Neural cell (in vitro differentiated cells): ENCODE data around the gene N4BP2L1.

Source experiments
- EZH2 ChIP-seq: fragments of 200-600, 300-800 bp; shearing (Covaris generic), sonication (generic); IDR thresholded peaks from 2 replicates; pipeline ENCODE4 v1.6.1; 2014; ENCODE audit warnings: antibody characterized with exemption, low read length, borderline replicate concordance, mild to moderate bottlenecking; ENCODE audit not compliant: insufficient read depth, poor library complexity, severe bottlenecking
- POLR2AphosphoS5 ChIP-seq: IDR thresholded peaks from 2 replicates; pipeline ENCODE4 v1.6.1; 2012
- RAD21 ChIP-seq: fragments of 450-650 bp; conservative IDR thresholded peaks from 2 replicates; pipeline ENCODE4 v1.6.1; 2014; ENCODE audit warnings: antibody characterized with exemption, mild to moderate bottlenecking, moderate library complexity
- TAF1 ChIP-seq: IDR thresholded peaks from 2 replicates; pipeline ENCODE4 v1.6.1; 2012; ENCODE audit warnings: low read depth
- TF ChIP-seq, protein P1 (sequence below): fragments of 450-650 bp; IDR thresholded peaks from 2 replicates; pipeline ENCODE4 v1.5.1; 2014; ENCODE audit warnings: antibody characterized with exemption, mild to moderate bottlenecking, moderate library complexity; ENCODE audit not compliant: poor library complexity, severe bottlenecking
- TF ChIP-seq, protein P2 (sequence below): IDR thresholded peaks from 2 replicates; pipeline ENCODE4 v1.6.1; 2012; ENCODE audit warnings: borderline replicate concordance

DNA sequence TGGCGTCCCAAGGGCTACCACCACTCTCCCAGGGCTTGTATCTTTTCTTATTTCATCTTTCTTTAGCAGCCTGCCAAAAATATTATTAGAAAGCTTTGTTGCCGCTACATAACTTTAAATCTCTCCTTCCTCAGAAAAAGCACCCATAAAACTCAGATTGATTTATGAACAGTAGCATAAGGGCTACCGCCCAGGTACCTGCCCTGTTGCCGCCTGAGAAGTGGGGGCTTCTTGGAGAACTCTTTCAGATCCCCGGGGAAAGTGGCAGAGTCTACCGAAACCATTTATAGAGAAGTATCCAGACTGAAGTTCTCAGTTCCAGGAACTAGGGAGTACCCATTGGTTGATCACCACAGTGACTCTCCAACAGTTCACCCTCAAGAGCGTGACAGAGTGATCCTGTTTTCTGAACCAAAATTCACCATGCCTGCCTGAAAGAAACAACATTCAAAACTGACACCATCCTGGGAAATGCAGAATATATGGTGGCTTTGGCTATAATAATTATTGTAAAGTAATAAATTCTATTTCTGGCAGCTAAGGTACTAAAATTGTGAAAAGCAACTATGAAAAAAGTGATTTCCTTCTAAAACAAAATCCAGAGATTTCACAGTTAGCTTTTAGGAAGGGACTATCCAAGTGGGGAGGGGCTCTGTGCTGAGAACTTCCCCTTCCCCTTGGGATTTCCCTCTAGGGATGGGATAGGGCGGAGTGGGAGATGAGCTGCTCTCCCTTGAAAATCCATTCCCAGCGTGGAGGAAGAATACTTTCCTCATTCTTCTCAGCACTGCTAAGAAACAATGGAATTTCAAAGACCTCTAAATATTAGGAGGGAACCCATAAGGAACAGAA, 877 bp upstream of the N4BP2L1 start:
- TF ChIP-seq, protein P1, sequence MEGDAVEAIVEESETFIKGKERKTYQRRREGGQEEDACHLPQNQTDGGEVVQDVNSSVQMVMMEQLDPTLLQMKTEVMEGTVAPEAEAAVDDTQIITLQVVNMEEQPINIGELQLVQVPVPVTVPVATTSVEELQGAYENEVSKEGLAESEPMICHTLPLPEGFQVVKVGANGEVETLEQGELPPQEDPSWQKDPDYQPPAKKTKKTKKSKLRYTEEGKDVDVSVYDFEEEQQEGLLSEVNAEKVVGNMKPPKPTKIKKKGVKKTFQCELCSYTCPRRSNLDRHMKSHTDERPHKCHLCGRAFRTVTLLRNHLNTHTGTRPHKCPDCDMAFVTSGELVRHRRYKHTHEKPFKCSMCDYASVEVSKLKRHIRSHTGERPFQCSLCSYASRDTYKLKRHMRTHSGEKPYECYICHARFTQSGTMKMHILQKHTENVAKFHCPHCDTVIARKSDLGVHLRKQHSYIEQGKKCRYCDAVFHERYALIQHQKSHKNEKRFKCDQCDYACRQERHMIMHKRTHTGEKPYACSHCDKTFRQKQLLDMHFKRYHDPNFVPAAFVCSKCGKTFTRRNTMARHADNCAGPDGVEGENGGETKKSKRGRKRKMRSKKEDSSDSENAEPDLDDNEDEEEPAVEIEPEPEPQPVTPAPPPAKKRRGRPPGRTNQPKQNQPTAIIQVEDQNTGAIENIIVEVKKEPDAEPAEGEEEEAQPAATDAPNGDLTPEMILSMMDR, result no peak
- TF ChIP-seq POLR2AphosphoS5 (no peak), RAD21 (no peak), EZH2 (no peak), TAF1 (no peak)
- TF ChIP-seq, protein P2, sequence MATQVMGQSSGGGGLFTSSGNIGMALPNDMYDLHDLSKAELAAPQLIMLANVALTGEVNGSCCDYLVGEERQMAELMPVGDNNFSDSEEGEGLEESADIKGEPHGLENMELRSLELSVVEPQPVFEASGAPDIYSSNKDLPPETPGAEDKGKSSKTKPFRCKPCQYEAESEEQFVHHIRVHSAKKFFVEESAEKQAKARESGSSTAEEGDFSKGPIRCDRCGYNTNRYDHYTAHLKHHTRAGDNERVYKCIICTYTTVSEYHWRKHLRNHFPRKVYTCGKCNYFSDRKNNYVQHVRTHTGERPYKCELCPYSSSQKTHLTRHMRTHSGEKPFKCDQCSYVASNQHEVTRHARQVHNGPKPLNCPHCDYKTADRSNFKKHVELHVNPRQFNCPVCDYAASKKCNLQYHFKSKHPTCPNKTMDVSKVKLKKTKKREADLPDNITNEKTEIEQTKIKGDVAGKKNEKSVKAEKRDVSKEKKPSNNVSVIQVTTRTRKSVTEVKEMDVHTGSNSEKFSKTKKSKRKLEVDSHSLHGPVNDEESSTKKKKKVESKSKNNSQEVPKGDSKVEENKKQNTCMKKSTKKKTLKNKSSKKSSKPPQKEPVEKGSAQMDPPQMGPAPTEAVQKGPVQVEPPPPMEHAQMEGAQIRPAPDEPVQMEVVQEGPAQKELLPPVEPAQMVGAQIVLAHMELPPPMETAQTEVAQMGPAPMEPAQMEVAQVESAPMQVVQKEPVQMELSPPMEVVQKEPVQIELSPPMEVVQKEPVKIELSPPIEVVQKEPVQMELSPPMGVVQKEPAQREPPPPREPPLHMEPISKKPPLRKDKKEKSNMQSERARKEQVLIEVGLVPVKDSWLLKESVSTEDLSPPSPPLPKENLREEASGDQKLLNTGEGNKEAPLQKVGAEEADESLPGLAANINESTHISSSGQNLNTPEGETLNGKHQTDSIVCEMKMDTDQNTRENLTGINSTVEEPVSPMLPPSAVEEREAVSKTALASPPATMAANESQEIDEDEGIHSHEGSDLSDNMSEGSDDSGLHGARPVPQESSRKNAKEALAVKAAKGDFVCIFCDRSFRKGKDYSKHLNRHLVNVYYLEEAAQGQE, result no peak
